SK-N-MC (cell line): ENCODE measurements around the gene TEAD1.

Experiments
- EZH2 ChIP-seq: fragments of 200-600 bp; sonication (generic); IDR thresholded peaks from one replicate; pipeline ENCODE4 v1.6.1; 2017; ENCODE audit warnings: antibody characterized with exemption
- POLR2AphosphoS5 ChIP-seq: IDR thresholded peaks from 2 replicates; pipeline ENCODE4 v1.6.1; 2012; ENCODE audit warnings: mild to moderate bottlenecking, low read depth, low read length, borderline replicate concordance

- no peak for TF ChIP-seq POLR2AphosphoS5
- TF ChIP-seq EZH2: no peak
Measured at GRCh38 chr11:12631651-12632050, 42.6 kb upstream of the TEAD1 start.
